Metanephros (tissue), 2 donors: ENCODE data around the gene TCIRG1. TPM values are rescaled to one million over a fixed set of nuclear protein-coding genes. Genes with fewer than 3 reads are reported as not detected.

ENCODE experiments used
- small RNA-seq: library from RNA; depleted of rRNA; stranded (forward); fragments of <200 nt; gene quantifications from one replicate; pipeline ENCODE3, GENCODE V24; 2014; ENCODE audit warnings: low replicate concordance
- total RNA-seq: library from RNA; depleted of rRNA; stranded (reverse); fragments of >200 nt; gene quantifications from one replicate; pipeline ENCODE4 v1.2.3, GENCODE V29; 2014

The TCIRG1 gene
- 63.7 TPM for total RNA-seq

GRCh38 chr11:68038718-68039525 is at the start of gene TCIRG1:
TSS of gene TCIRG1 (plus strand) at chr11:68039025. CDS start at chr11:68041272, 2,247 bp downstream.

DNA sequence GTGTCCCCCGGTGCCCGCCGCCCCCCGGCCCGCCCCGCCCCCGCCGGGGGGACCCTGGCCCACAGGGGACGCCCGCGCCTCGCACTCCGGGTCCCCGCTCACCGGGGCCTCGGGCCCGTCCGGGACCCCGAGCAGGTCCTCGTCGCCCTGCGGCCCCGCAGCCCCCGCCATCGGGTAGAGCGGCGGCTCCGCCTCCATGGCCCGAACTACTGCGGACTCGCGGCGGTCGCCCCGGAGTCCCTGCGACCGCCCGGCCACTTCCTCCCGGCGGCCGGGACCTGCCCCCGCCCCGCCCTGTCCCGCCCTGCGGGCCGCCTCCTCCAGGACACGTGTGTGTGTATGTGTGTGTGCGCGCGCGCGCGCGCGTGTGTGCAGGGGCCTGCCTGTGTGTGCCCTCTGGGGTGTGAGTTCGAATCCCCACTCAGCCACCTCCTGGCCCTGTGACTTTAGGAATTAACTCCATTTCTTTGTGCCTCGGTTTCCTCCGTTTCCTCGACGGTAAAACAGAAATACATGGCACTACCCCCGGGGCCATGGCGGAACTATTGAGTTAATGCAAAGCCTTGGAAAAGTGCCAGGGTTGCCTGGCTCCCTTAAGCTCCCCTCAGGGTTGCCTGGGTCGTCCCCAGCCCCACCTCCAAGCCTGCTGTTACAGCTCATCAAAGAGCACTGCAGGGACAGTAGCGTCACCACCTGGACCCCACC is 34.8 kb upstream of the TCIRG1 start, which contains the start of gene UNC93B1:
UNC93B1 (minus strand) TSS at position 252 of the 705 bp plus-strand sequence; CDS start at position 198, 54 bp downstream.

GRCh38 chr11:68010090-68011041 is 28.5 kb upstream of the TCIRG1 start, which contains the start of gene ALDH3B1:
TSS of gene ALDH3B1 (plus strand) at chr11:68010327. CDS start at chr11:68015298, 4,971 bp downstream.

DNA sequence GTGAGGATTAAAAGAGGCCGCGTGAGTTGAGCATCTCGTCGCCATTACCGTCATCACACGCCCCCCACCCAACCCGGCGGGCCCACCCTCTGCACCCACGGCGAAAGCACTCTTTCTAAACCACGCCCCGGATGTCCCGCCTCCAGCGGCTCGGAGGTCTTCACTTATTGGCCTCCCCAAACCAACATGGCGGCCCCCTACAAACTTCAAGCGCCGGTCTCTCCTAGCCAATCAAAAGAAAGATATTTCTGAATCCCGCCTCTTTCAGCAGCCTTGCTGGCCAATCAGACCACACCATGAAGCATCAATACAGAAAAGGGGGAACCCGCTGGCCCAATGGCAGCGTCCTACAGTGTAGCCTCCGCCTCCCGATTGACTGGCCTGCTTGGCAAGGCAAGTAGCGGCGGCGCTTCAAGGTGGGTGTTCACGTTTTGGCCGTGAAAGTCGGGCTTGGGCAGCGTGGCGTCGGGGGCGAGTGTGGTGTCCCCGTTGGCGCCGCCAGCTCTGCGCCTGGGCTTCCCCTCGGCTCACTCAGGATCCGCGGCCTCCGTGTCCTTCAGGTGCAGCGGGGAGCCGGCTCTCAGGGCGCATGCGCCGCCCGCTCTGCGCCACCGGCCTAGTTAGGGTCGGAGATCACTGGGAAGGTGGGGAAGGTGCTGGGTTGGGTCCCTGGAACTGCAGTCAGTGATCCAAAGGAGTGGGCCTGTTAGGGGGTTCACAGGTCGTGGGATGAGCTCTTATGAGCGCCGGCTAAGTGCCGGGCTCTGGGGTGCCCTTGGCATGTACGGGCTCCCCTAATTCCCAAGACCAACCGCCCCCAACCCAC is 8.3 kb upstream of the TCIRG1 start, which contains the start of gene NDUFS8:
NDUFS8 (plus strand) TSS at position 364 of the 826 bp plus-strand sequence. CDS start 1,471 bp downstream, outside the sequence.

Small RNAs within 50 kb of the gene (small RNA-seq; reads per million reads assigned to genes)
- not detected for gene MIR6753

Other genes starting within 250 kb of the TCIRG1 start
- gene UNC93B1, start 34.9 kb upstream of the TCIRG1 start, total RNA-seq: 21.7 TPM
- 4.4 TPM for gene ALDH3B1, start 28.7 kb upstream of the TCIRG1 start, total RNA-seq
- 153 TPM for gene NDUFS8, start 8.3 kb upstream of the TCIRG1 start, total RNA-seq
- 40.8 TPM for gene CHKA, start 82.4 kb downstream of the TCIRG1 start, total RNA-seq
- 47.3 TPM for gene KMT5B, start 174.3 kb downstream of the TCIRG1 start, total RNA-seq
- 17.6 TPM for gene C11orf24, start 232.9 kb downstream of the TCIRG1 start, total RNA-seq